ENCODE measurements around the gene SLAMF7.
"Not testable (repeated sequence)": the region's sequence is repeated elsewhere in the genome, so short reads cannot be mapped to it uniquely, and the experiment has no call there.

The SLAMF7 gene

DNA sequence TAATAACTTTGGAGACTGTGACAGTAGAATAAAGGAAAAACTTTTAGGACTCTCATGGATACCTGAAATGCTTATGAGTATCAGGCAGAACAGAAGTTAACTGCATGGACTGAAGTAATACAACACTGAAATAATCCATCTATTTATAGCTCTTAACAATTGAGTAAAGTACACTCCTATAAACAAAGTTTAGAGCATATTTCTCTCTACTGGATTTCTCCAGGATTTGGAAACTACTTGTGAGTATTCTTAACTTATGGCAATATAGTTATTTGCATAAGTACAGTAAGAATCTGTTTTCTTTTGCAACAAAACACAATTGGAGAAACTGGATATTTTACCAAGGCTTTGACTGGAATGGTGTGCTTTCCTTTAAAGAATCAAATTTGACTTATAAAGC is 17.6 kb upstream of the SLAMF7 start:
- no peak for DNase-seq

DNA sequence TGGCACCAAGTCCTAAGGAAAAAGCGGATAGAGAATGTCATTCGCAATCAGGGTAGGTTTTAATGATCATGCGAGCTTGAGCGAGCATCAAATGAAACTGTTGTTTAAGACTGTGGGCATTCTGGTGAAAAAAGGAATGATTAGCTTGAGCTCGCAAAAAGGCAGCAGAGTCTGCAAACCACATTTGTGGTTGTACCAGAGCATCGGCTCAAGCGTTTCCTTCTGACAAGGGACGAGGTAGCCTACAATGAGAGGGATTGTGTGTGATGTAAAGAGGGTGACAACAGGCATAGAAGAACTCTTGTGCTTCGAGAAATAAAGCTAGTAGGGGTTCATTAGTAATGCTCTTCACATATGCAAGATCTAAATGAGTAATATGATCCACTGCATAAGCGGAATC is 16.3 kb upstream of the SLAMF7 start:
- no peak for DNase-seq

DNA sequence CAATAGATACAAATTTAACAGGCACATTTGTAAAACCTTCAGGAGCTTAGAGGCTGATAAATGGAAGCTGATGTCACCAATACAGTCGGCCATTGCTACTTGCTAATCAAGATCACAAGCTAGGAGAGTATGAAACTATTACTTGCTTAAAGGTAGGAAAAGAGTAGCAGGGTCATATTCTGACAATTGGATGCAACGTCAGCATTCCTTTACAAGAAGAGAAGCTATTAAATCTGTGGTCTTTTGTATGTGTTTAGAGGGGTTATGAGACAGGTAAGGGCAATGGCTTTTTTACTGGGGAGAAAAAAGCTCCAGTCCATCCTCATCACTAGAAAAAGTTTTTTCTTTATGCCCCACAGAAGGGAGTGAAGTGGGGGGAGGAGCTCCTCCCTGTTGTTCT is 15.7 kb upstream of the SLAMF7 start:
- DNase-seq = no peak

DNA sequence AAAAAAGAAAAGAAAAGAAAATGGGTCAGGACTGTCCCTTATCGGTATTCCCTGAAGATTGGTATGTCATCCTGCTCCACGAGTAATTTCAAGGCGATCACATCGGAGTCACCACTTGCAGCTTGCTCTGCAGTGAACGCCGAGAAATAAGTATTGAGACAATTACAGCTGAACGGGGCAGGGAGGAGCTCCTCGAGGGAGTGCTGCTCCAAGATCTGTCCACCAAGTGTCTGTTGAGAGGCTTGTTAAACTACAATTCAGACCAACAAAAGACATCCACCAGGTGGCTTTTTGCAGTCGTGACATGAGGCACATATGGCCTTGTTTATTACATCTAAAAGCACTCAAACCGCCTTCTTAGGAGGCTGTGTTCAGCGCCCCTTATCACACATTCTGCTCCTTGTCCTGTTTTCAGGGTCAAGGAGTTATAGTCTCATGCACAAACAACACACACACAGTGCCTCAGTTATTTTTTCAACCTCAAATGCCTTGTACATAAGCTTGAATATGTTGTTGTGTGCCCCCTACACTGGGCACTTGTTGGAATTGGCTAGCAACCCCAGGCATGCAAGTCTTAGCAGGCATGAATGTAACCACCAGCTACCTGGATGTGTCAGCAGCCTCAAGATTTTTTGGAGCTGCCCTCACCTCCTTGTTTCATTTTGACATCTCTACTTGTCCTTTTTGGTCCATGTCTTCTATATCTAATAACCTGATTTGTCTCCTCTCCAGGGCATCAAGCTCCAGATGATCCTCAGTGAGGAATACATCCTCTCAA is 14.4 kb upstream of the SLAMF7 start:
- DNase-seq = no peak

DNA sequence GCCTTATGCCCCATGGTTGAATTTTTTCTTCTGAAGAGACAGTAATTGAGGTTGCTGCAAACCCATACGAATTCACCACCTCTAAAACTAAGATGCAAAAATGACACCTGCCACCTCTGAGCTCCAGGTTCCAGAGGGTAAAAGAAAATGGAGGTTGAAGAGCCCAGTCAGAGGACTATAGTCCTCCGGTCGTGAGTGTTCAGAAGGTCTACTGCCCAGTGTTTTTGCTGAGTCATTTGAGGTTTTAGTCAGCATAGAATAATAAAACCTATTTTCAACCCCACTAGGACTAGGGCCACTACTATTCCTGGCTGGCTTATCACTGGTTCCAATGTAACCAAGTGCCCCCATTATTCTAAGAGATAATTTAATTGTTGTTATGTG is 12.9 kb upstream of the SLAMF7 start:
- no peak for DNase-seq

DNA sequence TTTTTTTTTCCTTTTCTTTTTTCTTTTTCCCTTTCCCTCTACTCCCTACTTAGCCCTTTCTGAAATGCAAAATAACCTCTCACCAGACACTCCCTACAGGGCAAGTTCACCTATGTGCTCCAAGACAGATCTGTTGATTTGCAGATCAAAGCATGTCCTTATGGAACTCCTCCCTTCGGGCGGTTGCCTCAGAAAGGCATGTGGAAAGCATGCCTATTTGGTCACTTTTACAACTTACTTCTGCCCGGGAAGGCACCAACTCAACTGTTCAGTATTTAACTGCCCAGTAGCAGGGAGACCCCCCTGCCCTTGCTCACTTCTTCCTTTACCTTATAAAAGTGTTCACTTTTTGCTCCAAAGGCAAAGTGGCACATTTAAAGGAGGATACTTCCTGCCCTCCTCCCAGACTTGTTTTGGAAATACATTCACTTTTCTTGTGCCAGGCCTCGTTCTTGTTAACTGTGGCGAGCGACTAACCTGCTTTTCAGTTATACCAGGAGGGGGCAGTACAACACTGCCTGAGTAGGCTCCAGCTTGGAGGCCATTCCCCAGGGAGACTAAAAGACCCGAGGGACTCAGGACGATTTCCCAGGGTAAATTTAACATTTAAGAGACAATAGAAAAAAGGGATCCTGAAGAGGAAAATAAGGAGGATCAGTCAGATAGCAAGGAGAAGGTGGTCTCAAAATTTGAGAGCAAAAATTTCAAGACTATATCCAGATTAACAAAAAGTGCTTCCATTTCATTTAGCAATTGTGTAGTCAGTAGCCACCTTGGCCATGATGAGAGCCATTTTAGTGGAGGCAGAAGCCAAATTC is 12.3 kb upstream of the SLAMF7 start:
- DNase-seq = peak; percentile 40

DNA sequence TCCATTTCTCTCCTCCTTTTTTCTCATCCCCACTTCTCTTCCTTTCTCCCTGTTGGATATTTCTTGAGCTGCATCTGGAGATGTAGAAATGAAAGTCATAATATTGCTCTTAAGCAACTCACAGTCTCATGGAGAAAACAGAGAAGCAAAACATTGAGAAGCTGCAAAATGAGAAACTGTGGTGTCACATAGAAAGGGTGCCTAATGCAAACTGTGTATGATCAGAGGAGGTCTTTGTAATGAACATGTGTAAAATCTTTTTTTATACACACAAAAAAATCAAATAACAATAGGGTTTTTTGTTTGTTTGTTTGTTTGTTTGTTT is 11.8 kb upstream of the SLAMF7 start:
- DNase-seq = no peak

DNA sequence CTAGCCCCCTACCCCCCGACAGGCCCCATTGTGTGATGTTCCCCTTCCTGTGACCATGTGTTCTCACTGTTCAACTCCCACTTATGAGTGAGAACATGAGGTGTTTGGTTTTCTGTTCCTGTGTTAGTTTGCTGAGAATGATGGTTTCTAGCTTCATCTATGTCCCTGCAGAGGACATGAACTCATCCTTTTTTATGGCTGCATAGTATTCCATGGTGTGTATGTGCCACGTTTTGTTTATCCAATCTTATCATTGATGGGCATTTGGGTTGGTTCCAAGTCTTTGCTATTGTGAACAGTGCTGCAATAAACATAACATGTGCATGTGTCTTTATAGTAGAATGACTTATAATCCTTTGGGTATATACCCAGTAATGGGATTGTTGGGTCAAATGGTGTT is 7.5 kb upstream of the SLAMF7 start:
- not testable (repeated sequence) for DNase-seq

DNA sequence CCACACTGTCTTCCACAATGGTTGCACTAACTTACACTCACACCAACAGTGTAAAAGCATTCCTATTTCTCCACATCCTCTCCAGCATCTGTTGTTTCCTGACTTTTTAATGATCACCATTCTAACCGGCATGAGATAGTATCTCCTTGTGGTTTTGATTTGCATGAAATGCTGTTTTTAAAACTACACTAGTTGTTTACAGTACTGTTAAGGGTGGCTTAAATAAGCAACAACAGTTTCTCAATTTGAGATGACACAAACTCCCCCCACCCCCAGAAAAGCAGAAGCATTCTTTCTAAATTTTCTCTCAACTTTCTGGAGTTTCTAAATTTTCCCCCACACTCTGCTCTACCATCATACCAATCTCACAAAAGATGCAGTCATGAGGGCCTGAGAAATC is 7.1 kb upstream of the SLAMF7 start:
- DNase-seq = no peak

DNA sequence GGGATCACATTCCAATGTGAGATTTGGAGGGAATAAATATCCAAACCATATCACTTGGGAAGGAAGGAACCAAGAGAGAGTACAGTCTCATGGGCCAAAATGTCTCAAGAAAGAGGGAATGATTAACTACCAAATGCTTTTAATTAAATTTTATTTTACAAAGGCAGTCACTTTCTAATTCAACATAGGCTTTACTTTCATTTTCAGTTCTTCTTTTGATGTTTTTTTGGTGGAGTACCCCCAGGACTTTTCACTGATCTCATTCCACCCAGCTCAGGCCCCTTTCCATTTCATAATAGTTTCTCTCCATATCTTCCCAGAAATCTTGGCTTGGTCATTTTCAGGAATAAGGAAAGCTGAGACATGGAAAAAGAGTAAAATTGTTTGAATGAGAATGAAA is 5.1 kb upstream of the SLAMF7 start:
- DNase-seq = no peak

DNA sequence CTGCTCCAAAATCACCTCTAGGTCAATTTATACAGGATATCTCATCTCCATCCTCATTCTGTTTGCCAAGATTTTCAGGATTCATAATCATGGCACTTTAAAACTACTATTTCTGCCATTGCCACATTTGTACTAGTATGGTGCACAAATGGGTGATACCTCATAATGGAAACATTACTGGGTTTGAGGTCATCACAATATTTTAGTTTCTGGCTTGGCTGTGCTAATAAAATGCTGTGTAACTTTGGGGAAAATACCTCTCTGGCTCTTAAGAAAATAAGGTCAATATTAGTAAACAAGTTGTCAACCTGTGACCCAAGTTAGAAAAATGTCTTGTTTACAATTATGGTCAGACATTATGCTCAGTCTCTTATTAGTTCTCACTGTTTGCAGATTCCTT is 4.7 kb upstream of the SLAMF7 start:
- no peak for DNase-seq

DNA sequence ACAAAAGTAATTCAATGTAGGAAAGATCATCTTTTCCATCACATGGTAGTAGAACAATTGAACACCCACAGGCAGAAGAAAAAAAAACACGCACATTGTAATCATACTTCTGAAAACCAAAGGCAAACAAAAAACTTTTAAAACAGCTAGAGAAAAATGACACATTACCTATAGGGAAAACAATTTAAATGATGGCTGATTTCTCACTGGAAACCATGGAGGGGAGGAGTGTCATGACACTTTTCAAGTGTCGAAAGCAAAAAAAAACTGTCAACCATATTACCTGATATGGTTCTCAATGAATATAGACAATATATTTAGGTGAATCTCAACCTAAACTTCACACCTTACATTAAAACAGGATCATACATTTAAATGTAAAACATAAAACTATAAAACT is 776 bp upstream of the SLAMF7 start:
- DNase-seq = no peak

DNA sequence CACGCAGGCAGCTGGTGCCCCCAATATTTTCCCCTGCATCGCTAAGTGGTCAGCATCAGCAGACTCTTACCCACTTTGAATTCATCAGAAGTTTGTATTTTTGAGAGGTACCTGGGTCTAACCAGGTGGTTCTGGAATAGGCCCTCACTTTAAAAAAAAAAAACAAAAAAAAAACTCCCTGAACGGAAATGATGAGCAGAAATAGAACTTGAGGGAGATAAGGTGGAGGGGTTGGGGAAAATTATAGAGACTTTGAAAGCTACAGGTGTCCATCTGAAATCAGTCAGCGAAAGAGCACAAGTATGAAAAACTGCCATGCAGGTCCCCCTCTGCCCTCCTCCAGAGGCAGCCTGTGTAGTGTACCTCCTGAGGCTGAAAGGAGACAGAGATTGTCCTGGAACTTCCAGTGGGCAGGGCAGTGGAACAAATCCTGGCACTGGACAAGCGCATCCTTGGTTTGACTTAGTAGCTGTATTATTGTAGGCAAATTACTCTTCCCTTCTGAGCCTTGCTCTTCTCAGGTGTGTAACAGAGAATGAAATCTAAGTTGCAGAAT is 1.2 kb downstream of the SLAMF7 start:
- DNase-seq = no peak

DNA sequence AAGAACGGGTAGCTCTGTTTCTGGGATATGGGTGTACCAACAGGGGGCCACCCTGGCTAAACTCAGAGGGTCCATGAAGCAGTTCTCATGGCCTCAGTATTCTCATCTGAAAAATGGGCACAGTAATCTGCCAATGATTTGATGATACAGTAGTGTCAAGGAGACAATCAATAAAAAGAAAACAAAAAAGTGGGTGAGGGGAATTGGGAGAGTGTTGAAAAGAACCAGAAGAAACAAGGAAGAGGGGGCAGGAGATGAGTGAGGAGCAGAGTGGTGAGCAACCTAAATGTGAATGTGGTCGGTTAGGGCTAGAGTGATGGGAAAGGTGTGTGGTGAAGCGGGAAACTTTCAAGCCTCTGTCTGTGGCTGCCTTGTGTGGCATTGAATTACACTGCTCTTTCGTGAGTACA is 2.0 kb downstream of the SLAMF7 start:
- no peak for DNase-seq

DNA sequence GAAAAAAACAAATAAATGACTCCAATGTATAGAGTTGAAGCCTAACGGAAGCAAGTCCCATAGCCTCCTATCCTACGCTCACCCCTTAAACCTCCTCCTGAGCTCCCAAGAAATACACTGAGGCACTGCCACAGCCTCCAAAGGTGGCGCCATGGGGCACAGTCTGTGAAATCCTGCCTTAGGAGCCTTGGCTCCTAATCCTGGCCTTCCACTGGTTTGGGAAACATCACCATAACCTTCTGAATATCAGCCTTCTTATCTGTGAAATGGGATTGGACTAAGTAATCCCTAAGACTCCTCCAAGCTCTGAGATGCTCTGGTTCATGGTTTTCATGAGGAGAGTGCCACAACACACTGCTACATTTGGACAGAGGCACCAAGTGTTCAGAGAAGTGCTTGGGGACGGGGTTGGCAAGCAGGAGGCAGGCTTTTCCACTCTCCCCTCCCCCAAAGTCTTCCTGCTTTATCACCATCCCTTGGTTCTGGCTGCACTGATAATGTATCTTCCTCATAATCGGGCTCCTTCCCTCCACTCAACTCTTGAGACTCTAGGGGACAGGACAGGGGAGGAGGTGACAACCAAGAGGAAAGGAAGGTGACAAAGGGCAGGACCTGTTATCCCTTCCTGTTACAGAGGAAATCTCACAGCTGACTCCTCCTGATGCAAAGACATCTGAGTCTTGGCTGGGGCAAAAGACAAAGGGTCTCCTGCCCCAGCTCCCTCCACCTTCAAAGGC is 2.7 kb downstream of the SLAMF7 start:
- DNase-seq = no peak

DNA sequence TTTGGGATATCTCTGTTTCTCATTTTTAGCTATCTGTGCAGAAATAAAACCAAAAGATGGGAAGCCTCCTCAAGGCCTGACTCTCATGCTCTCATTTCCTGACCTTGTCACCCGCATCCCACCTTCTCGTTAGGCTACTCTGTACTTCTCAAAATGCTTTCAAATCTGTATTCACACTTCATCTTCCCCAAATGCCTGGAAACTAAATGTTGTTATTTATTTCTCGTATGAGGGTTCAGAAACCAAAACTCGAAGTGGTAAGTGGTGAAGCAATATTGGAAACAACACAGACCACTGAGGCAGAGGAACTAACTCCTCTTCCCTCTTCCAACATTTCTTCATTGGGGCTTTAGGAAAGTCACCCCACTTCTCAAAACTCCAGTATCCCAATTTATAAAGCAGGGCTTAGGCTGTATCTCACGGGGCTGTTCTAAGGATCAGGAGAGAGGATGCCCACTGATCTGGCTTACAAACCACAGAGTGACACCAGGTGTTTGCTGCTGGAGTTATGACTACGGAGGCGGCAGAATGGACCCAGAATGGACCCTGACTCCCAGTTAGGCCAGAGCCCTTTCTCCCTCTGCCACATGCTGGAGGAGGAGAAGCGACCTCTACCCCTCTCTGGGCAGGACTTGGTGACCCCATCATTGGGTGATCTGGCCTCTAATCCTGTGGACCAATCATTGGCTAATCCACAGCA is 3.5 kb downstream of the SLAMF7 start:
- no peak for DNase-seq

DNA sequence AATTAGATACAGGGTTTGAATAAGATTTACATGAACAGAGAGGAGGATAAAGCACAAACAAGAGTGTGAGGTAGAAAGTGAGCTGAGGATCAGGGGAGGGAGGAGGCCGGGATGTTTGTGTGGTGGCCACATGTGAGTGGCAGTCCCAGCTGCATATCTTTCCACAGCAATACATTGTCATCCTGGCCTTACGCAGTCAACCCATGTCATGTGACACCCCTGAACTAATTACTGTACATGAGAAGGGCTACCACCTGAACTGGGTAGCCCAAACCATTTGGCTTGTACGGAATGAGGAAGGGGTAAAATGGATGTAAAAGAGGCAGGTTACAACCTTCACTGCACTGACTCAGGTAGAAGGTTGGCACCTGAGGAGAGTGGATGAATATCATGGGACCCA is 4.2 kb downstream of the SLAMF7 start:
- DNase-seq = no peak

DNA sequence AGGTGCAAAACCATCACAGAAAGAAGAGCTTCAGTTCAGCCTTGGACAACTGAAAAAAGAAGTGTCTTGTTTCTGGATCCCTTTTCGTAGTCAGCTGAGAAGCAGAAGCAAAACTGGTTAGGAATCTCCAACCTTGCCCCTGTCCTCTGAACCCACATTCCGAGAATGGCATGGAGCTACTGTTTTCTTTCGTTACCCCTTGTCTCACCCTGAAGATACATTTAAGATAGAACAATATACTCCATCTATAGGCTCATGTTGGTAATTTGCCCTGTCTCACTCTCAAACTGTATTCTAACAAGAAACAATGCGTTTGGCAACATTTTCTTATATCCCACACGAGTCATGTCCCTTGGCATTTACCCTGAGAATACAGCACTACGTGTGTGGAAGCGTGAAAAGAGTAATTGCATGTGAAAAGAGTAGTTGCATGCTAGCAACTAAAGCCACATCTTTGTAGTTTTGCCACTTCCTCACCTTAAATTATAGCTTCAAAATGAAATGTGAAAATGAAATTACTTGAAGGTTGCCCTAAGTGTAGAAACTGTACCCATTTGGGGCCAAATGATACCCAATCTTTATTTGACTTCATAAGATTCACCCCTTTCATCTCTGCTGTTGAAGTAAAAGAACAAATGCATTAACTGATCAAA is 5.3 kb downstream of the SLAMF7 start:
- DNase-seq = no peak

DNA sequence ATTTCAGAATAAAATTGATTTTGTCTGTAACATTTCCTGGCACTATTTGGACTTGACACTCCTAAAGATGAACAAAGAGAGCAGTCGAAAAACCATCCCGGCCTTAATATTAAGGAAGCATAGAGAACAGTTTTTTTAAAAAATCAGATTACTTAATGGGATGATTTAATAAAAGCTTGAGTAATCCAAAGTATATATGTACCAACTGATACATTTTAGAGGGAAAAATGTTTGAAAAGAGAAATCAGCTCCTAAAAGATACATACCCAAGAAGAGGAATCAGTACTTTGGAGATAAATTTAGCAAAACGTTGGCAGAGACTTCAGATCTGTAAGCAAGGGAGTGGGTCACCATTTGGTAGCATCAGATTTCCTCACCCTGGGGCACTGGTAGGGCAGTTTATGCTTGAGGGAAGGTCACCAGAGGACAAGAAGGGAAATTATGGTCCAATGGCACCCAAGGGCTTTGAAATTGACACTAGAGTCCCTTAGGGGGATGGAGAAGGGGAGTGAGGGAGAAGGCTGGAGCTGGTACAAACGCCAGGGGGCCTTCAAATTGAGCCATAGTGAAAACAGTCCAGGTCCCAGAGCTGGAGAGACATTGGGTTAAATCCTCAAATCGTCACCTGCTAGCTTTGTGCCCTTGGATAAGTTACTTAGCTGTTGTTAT is 5.9 kb downstream of the SLAMF7 start:
- no peak for DNase-seq

DNA sequence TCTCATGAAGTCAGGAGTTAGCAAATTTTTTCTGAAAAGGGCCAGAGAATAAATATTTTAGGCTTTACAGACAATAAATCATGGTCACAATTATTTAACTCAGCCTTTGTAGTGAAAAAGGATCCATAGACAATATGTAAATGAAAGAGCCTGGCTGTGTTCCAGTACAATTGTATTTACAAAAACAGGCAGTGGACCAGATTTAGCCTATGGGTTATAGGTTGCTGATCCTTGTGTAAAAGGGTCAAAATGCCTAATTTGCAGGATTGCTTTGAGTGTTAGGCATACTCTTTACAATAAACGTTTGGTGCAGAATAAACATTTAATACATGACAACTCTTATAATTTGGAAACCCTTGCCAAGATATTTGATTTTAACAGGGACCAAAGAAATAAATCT is 6.5 kb downstream of the SLAMF7 start:
- no peak for DNase-seq

DNA sequence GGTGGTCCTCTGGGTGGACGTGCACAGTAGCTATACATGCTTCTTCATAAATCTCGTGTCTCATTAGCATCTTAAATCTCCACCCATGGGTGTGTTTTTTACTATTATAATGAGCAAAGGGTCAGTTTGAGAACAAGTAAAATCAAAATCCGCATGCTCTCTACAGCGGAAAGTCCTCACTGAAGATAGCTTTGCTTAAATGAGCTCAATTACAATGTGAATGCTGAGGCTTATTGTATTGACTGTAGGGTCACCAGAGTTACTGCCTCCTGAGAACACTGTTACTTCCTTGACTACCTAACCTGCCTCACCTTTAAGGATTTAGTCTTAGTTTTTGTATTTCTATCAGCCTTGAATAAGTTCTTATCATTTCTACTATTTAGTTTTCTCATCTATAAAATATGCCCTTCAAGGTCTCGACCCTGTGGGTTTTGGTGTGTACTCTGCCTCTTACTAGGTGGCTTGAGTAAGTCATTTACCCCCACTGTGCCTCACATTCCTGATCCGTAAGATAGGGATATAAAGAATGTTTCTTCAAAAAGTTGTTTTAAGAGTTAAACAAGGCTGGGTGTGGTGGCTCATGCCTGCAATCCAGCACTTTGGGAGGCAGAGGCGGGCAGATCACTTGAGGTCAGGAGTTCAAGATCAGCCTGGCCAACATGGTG is 7.9 kb downstream of the SLAMF7 start:
- no peak for DNase-seq

All from NCI-H510A treated with DMSO at 0.1 percent for 48 hours (cell line).